Right ventricle myocardium superior (tissue), 1 donor: ENCODE data around the gene MVK. TPM values are rescaled to one million over a fixed set of nuclear protein-coding genes. Genes with fewer than 3 reads are reported as not detected.

Experiments used
- ATAC-seq: fragments of 200-7000 bp; cut with Tn5 transposase; one replicate; pipeline ENCODE4 v1.9.1; 2020; ENCODE audit warnings: mild to moderate bottlenecking; ENCODE audit not compliant: poor library complexity
- DNase-seq: peaks from one replicate; pipeline ENCODE4 v3.0.0-alpha.2; 2020
- intact Hi-C: fragments of 100-400 bp; cut with DNase I; formaldehyde crosslinking; loops from one replicate; pipeline ENCODE4 v1.11.2; 2022
- total RNA-seq: library from RNA; stranded (reverse); fragmentation: NEBNext Ultra II Directional; extraction: Animal tissue kit (Norgen Biotek cat#: 25700); gene quantifications from one replicate; pipeline ENCODE4 v1.2.1, GENCODE V29; 2021
- donor health status: DM: no; HTN: yes; CAD: no; lungs with severe emphysema.

Gene MVK
- total RNA-seq, 1 donor from 2014 or later, result 9.4 TPM

GRCh38 chr12:109582636-109583035 lies 9.0 kb downstream of the MVK start:
- peak; percentile 67 for DNase-seq
- peak; percentile 94 for ATAC-seq
- intact Hi-C loops, result no loop called here

GRCh38 chr12:109583733-109584132 lies 10.1 kb downstream of the MVK start:
- DNase-seq (no peak), ATAC-seq (no peak)
- intact Hi-C loops, result no loop called here

GRCh38 chr12:109586385-109587296 lies 13.0 kb downstream of the MVK start:
- DNase-seq (no peak), ATAC-seq (no peak)
- intact Hi-C loops, result no loop called here

GRCh38 chr12:109587921-109588320 lies 14.3 kb downstream of the MVK start:
- DNase-seq (no peak), ATAC-seq (no peak)
- intact Hi-C loops, result no loop called here

- intact Hi-C loops, result no loop called here
- no peak for ATAC-seq
- no peak for DNase-seq
Observed at GRCh38 chr12:109588461-109589239, 15.1 kb downstream of the MVK start.

- DNase-seq, result no peak
- intact Hi-C loops, result no loop called here
- no peak for ATAC-seq
Observed at GRCh38 chr12:109589240-109589590, 15.6 kb downstream of the MVK start.

- ATAC-seq (no peak), DNase-seq (no peak)
- intact Hi-C loops, result loop anchor here (10.0 kb wide), 1 partner anchor 125 kb away; the partner anchor contains the start of gene FAM222A
Observed at GRCh38 chr12:109589691-109590245, 16.2 kb downstream of the MVK start.

GRCh38 chr12:109590566-109590965 lies 17.0 kb downstream of the MVK start:
- ATAC-seq, result no peak
- intact Hi-C loops, result loop anchor here (10.0 kb wide), 1 partner anchor 124 kb away; the partner anchor contains the start of gene FAM222A

GRCh38 chr12:109591041-109591440 lies 17.4 kb downstream of the MVK start:
- DNase-seq (no peak), ATAC-seq (no peak)
- intact Hi-C loops, result loop anchor here (10.0 kb wide), 1 partner anchor 124 kb away; the partner anchor contains the start of gene FAM222A

More at GRCh38 chr12:109590566-109590965, 17.0 kb downstream of the MVK start:
- no peak for DNase-seq

- DNase-seq (peak; percentile 81), ATAC-seq (peak; percentile 88)
- intact Hi-C loops, result loop anchor here (10.0 kb wide), 1 partner anchor 122 kb away; the partner anchor contains the start of gene FAM222A
Observed at GRCh38 chr12:109592195-109592904, 18.8 kb downstream of the MVK start.

GRCh38 chr12:109592905-109593272 lies 19.3 kb downstream of the MVK start:
- intact Hi-C loops, result loop anchor here (10.0 kb wide), 1 partner anchor 122 kb away; the partner anchor contains the start of gene FAM222A
- peak; percentile 71 for ATAC-seq
- DNase-seq, result no peak

- ATAC-seq (no peak), DNase-seq (no peak)
- intact Hi-C loops, result loop anchor here (5.0 to 10.0 kb wide), 2 partner anchors 72 to 120 kb away; partner anchors contain the start of gene FAM222A
Observed at GRCh38 chr12:109594556-109595317, 21.1 kb downstream of the MVK start.

- intact Hi-C loops, result loop anchor here (5.0 to 10.0 kb wide), 2 partner anchors 73 to 119 kb away; partner anchors contain the start of gene FAM222A
- DNase-seq (no peak), ATAC-seq (no peak)
Observed at GRCh38 chr12:109595321-109595902, 21.8 kb downstream of the MVK start.

- intact Hi-C loops, result loop anchor here (1.0 to 10.0 kb wide), 3 partner anchors 74 to 179 kb away; partner anchors contain the start of gene FAM222A
- DNase-seq, result no peak
- no peak for ATAC-seq
Observed at GRCh38 chr12:109596418-109597244, 23.0 kb downstream of the MVK start.

- no peak for ATAC-seq
- intact Hi-C loops, result loop anchor here (1.0 to 10.0 kb wide), 3 partner anchors 75 to 178 kb away; partner anchors contain the start of gene FAM222A
- DNase-seq, result no peak
Observed at GRCh38 chr12:109597414-109597794, 23.8 kb downstream of the MVK start.

GRCh38 chr12:109597795-109598427 lies 24.3 kb downstream of the MVK start:
- DNase-seq (peak; percentile 92), ATAC-seq (peak; percentile 90)
- intact Hi-C loops, result loop anchor here (1.0 to 10.0 kb wide), 3 partner anchors 76 to 177 kb away; partner anchors contain the start of gene FAM222A
